ENCODE results near the gene EEFSEC. TPM values are rescaled to one million over a fixed set of nuclear protein-coding genes. Genes with fewer than 3 reads are reported as not detected.

The EEFSEC gene
- total RNA-seq, 2 donors from 2014 or later = 15.7 to 18.0 TPM

GRCh38 chr3:128426128-128426921 is 273.0 kb downstream of the EEFSEC start:
- DNase-seq (ENCODE audit: low spot score) = no peak
- H3K9me3 ChIP-seq = no peaks in the 10 kb centered on the region
- H3K4me1 ChIP-seq = peaks cover 0 to 13% of the 10 kb centered on the region in 2 donors
- no peak overlapping the region for H3K27ac ChIP-seq
- H3K27me3 ChIP-seq = no peaks in the 10 kb centered on the region
- H3K36me3 ChIP-seq = no peaks in the 10 kb centered on the region
- peak; percentile 93 to 96 for TF ChIP-seq CTCF (IDR thresholded peaks at IDR 0.05)
- peak overlapping the region in 1 of 2 donors; percentile 40 for H3K4me3 ChIP-seq

GRCh38 chr3:128427175-128427857 is 274.0 kb downstream of the EEFSEC start:
- no peak for DNase-seq (ENCODE audit: low spot score)
- H3K4me1 ChIP-seq = peaks cover 0 to 15% of the 10 kb centered on the region in 2 donors
- TF ChIP-seq CTCF (IDR thresholded peaks at IDR 0.05) = no peak
- H3K9me3 ChIP-seq = no peaks in the 10 kb centered on the region
- no peak overlapping the region for H3K27ac ChIP-seq
- H3K4me3 ChIP-seq = no peak overlapping the region
- no peaks in the 10 kb centered on the region for H3K36me3 ChIP-seq
- H3K27me3 ChIP-seq = no peaks in the 10 kb centered on the region

- DNase-seq (ENCODE audit: low spot score) = no peak
- Histone ChIP-seq H3K9me3 (no peaks in the 10 kb centered on the region), H3K27ac (no peak overlapping the region), H3K27me3 (no peaks in the 10 kb centered on the region), H3K4me1 (peaks cover 0 to 23% of the 10 kb centered on the region in 2 donors), H3K36me3 (no peaks in the 10 kb centered on the region), H3K4me3 (no peak overlapping the region)
- no peak for TF ChIP-seq CTCF (IDR thresholded peaks at IDR 0.05)
These were observed 274.9 kb downstream of the EEFSEC start for GRCh38 chr3:128427872-128428822.

GRCh38 chr3:128429275-128429674 is 276.0 kb downstream of the EEFSEC start:
- no peaks in the 10 kb centered on the region for H3K27me3 ChIP-seq
- H3K4me3 ChIP-seq = no peak overlapping the region
- no peaks in the 10 kb centered on the region for H3K36me3 ChIP-seq
- peaks cover 0 to 25% of the 10 kb centered on the region in 2 donors for H3K4me1 ChIP-seq
- H3K9me3 ChIP-seq = no peaks in the 10 kb centered on the region
- no peak for TF ChIP-seq CTCF (IDR thresholded peaks at IDR 0.05)
- H3K27ac ChIP-seq = no peak overlapping the region
- DNase-seq (ENCODE audit: low spot score) = no peak

GRCh38 chr3:128429751-128430150 is 276.5 kb downstream of the EEFSEC start:
- no peak for DNase-seq (ENCODE audit: low spot score)
- Histone ChIP-seq H3K27ac (no peak overlapping the region), H3K4me1 (peaks cover 0 to 25% of the 10 kb centered on the region in 2 donors), H3K9me3 (no peaks in the 10 kb centered on the region), H3K4me3 (no peak overlapping the region), H3K36me3 (no peaks in the 10 kb centered on the region), H3K27me3 (no peaks in the 10 kb centered on the region)
- no peak for TF ChIP-seq CTCF (IDR thresholded peaks at IDR 0.05)
